Lung (tissue), 12 donors: Measurements from ENCODE around the gene RWDD1. TPM values are rescaled to one million over a fixed set of nuclear protein-coding genes. Genes with fewer than 3 reads are reported as not detected.
A peak's percentile ranks its signal among the peaks of the same experiment; 100 is the strongest.

Experiments used
- ATAC-seq: fragments of 200-7000 bp; cut with Tn5 transposase; one replicate; pipeline ENCODE4 v1.9.1; 2020; ENCODE audit warnings: moderate number of reproducible peaks; ENCODE audit not compliant: insufficient read depth, low FRiP score
- DNase-seq, 3 donors: peaks; one replicate each; pipeline ENCODE4 v3.0.0-alpha.2; 2013 to 2017
- H3K27ac ChIP-seq, 2 donors: one replicate each; pipeline ENCODE4 v1.5.1; 2013; ENCODE audit warnings: mild to moderate bottlenecking in 2 of 2, moderate library complexity in 2 of 2, control low read depth in 1 of 2, inconsistent platforms in 1 of 2, low read depth in 1 of 2, low read length in 1 of 2
- H3K27me3 ChIP-seq, 3 donors: one replicate each; pipeline ENCODE4 v1.5.1; 2013; ENCODE audit warnings: low read length in 2 of 3; ENCODE audit not compliant: control insufficient read depth in 3 of 3, insufficient read depth in 3 of 3
- H3K36me3 ChIP-seq, 4 donors: one replicate each; pipeline ENCODE4 v1.5.1; 2013; ENCODE audit warnings: low read length in 4 of 4, mild to moderate bottlenecking in 1 of 4, moderate library complexity in 1 of 4; ENCODE audit not compliant: control insufficient read depth in 4 of 4, insufficient read depth in 4 of 4
- H3K4me1 ChIP-seq, 5 donors: one replicate each; pipeline ENCODE4 v1.5.1; 2013; ENCODE audit warnings: low read length in 5 of 5, mild to moderate bottlenecking in 2 of 5, moderate library complexity in 1 of 5; ENCODE audit not compliant: control insufficient read depth in 5 of 5, insufficient read depth in 5 of 5
- H3K4me3 ChIP-seq: one replicate; pipeline ENCODE4 v1.5.1; 2013; ENCODE audit warnings: mild to moderate bottlenecking, control low read depth, moderate library complexity
- H3K9ac ChIP-seq, 2 donors: one replicate each; pipeline ENCODE4 v1.5.1; 2013; ENCODE audit warnings: low read length in 2 of 2, control low read depth in 1 of 2; ENCODE audit not compliant: insufficient read depth in 1 of 2
- H3K9me3 ChIP-seq, 4 donors: one replicate each; pipeline ENCODE4 v1.5.1; 2013; ENCODE audit warnings: low read length in 3 of 4, mild to moderate bottlenecking in 1 of 4, moderate library complexity in 1 of 4; ENCODE audit not compliant: control insufficient read depth in 4 of 4, insufficient read depth in 3 of 4
- WGBS, 2 donors: extraction: QIAGEN DNeasy Blood & Tissue Kit; methylation state at CpG; one replicate each; pipeline ENCODE4 v1.1.7; 2013; 5-methylcytosine and 5-hydroxymethylcytosine counted together
- polyA plus RNA-seq, 2 donors: library from polyadenylated mRNA; stranded (reverse); fragments of 200-250 nt; gene quantifications; one replicate each; pipeline ENCODE4 v1.2.1, GENCODE V29; 2013
- total RNA-seq, 2 donors: library from RNA; depleted of rRNA in 1 of 2; stranded (reverse); fragments of >200 nt in 1 of 2; gene quantifications; one replicate each; pipeline ENCODE4 v1.2.1, GENCODE V29; 2014 to 2021
- TF ChIP-seq, protein P1 (sequence below): IDR thresholded peaks from 2 replicates; pipeline ENCODE4 v1.5.1; 2012; ENCODE audit warnings: mild to moderate bottlenecking; ENCODE audit errors: control extremely low read depth, extremely low read depth
- donor health status: control.
- donor health status: control.
- donor health status: Bipolar disorder and iron deficiency.
- donor health status: healthy.
- donor health status: DM: yes; HTN: yes; CAD: no.

RWDD1 gene
- total and polyA plus RNA-seq, 4 donors = 27.2 to 66.9 (median 28.6) TPM

DNA sequence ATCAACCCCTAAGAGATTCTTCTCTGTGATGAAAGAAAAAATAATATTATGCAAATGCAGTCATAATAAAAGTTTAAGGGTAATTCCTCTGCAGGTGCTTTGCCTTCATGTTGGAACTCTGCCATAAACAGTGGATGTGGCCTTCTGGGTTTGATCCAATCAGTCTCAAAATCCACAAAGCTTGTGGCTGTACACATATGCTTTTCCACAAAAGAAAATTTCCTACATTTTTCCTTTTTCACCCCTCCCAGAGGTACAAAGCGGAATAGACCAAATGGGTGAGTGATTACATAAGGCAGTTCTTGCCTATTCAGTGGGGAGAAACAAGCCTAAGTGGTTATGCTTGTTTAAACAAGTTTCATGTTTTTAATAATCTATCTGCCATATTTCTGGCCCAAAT is 43.2 kb upstream of the RWDD1 start:
- TF ChIP-seq, protein P1, sequence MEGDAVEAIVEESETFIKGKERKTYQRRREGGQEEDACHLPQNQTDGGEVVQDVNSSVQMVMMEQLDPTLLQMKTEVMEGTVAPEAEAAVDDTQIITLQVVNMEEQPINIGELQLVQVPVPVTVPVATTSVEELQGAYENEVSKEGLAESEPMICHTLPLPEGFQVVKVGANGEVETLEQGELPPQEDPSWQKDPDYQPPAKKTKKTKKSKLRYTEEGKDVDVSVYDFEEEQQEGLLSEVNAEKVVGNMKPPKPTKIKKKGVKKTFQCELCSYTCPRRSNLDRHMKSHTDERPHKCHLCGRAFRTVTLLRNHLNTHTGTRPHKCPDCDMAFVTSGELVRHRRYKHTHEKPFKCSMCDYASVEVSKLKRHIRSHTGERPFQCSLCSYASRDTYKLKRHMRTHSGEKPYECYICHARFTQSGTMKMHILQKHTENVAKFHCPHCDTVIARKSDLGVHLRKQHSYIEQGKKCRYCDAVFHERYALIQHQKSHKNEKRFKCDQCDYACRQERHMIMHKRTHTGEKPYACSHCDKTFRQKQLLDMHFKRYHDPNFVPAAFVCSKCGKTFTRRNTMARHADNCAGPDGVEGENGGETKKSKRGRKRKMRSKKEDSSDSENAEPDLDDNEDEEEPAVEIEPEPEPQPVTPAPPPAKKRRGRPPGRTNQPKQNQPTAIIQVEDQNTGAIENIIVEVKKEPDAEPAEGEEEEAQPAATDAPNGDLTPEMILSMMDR = no peak
- Histone ChIP-seq H3K27ac (no peak overlapping the region), H3K36me3 (no peaks in the 10 kb centered on the region), H3K9me3 (no peaks in the 10 kb centered on the region), H3K27me3 (no peaks in the 10 kb centered on the region), H3K4me3 (no peak overlapping the region), H3K9ac (no peak overlapping the region), H3K4me1 (peaks cover 0 to 19% (median 7%) of the 10 kb centered on the region in 5 donors)
- ATAC-seq (no peak), DNase-seq (peak in 1 of 3 donors; percentile 34)
- 84 to 85% methylated on average over 1 of the region's 1 CpG for WGBS, 2 donors

- Histone ChIP-seq H3K9me3 (no peaks in the 10 kb centered on the region), H3K9ac (no peak overlapping the region), H3K4me3 (no peak overlapping the region), H3K27ac (no peak overlapping the region), H3K36me3 (no peaks in the 10 kb centered on the region), H3K4me1 (peaks cover 0 to 19% (median 7%) of the 10 kb centered on the region in 5 donors), H3K27me3 (no peaks in the 10 kb centered on the region)
- 48 to 56% methylated on average over 3 of the region's 3 CpGs for WGBS, 2 donors
- TF ChIP-seq, protein P1 = no peak
- ATAC-seq (no peak), DNase-seq (no peak)
Observed at GRCh38 chr6:116528780-116529179, 42.5 kb upstream of the RWDD1 start.

DNA sequence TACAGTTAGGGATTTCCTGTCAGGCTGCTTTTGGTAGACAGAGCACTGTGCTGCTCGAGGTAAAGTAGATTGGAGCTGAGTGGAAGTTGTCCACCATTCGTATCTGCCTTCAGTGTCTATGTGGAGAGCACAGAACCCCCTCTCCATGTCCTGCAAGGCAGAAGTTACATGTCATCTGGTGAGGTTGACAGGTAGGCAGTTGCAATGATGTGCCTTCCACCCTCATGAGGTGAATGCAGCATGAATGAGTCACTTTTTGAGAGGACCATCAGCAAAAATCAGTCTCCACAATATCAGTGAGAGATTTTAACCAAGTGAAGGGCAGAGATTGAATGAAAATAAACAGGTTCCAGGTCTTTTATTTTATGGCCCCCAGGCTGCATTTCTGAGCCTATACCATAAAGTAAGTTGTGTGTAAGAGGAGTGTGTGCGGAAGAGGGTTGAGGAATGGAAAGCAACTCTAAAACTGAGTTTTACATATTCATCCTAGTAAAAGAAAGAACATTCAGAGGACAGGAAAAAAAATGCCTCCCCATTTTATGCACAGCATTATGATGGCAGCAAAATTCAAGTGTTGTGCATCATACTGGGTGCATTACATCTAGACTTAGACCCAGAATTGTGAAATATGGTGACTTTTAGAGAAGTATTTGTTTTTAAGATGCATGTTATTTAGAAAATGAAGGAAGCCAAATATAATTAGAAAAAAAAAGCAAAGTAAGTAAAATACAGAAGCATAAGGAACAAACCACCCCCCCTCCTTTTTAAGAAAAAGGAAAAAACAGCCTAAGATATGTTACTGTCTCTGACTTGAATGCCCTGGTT is 41.6 kb upstream of the RWDD1 start:
- H3K9ac ChIP-seq = no peak overlapping the region
- no peaks in the 10 kb centered on the region for H3K27me3 ChIP-seq
- H3K4me3 ChIP-seq = no peak overlapping the region
- no peaks in the 10 kb centered on the region for H3K36me3 ChIP-seq
- peaks cover 0 to 19% (median 7%) of the 10 kb centered on the region in 5 donors for H3K4me1 ChIP-seq
- TF ChIP-seq, protein P1 = no peak
- H3K9me3 ChIP-seq = no peaks in the 10 kb centered on the region
- ATAC-seq (peak; percentile 34), DNase-seq (peak in 1 of 3 donors; percentile 31)
- H3K27ac ChIP-seq = peak overlapping the region in 1 of 2 donors; percentile 6
- WGBS, 2 donors = 63 to 75% methylated on average over 3 of the region's 3 CpGs
